HG03442 (cell line): Measurements from ENCODE around the gene CACNG3.
"Not testable (repeated sequence)": the region's sequence is repeated elsewhere in the genome, so short reads cannot be mapped to it uniquely, and the experiment has no call there.

ENCODE experiments used
- ATAC-seq: cut with Tn5 transposase; IDR thresholded peaks from one replicate; pipeline ENCODE4 v1.9.1; 2021; ENCODE audit warnings: mild to moderate bottlenecking, moderate library complexity; ENCODE audit not compliant: unreplicated experiment

The CACNG3 gene

DNA sequence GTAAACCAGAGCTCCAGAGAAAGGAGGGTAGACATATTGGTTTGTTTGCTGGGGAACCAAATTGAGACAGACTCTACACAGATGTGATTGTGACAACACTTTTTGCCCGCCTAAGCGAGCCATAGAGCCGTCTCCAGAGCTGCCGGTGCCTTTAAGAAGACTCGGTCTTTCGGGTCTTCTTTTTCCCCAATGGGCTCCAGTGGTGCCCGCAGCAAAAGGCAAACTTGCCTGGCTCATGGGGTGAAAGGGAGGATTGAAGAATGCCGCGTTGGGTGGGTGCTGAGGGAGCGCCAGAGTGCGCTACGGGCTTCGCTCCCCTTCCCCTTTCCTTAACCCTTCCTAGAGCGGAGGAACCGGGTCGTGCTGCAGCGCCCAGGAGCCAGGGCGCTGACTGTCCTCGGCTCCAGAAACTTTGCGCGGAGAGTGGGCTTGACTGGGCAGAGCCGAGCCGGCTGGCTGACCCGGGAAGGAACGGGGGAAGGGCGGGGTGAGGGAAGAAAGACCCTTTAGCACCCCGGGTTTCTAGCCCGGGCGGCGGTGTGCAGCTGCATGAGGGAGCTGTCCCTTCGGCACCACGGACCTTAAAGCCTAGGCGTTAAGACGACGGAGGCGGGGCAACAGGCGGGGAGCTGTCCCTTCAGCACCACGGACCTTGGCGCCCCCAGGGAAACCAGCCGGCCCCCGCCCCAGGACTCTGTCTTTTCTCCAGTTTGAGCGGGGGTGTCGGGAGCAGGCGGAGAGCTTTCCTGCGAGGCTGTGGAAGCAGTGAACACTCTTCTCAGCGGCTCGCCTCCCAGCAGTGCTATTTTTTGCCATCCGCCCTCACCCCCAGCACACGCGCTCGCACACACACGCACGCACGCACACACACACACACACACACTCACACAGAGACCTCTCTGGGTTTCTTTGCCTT, at the start of gene CACNG3:
CACNG3 (plus strand) TSS at position 880 of the 916 bp plus-strand sequence. CDS start 420 bp downstream, outside the sequence.
- no peak for ATAC-seq

DNA sequence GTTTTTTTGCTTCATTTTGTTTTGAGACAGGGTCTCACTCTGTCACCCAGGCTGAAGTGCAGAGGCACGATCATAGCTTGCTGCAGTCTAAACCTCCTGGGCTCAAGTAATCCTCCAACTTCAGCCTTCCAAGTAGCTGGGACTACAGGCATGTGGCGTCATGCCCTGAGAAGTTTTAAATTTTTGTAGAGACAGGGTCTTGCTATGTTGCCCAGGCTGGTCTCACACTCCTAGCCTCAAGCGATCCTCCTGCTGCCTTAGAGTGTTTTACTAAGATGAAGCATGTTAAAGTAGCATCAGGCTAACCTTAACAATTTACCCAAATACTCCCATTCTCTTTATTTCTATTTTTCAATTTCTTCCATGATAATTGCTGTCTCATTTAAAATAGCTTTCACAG, 49.2 kb upstream of the CACNG3 start:
- ATAC-seq = no peak

DNA sequence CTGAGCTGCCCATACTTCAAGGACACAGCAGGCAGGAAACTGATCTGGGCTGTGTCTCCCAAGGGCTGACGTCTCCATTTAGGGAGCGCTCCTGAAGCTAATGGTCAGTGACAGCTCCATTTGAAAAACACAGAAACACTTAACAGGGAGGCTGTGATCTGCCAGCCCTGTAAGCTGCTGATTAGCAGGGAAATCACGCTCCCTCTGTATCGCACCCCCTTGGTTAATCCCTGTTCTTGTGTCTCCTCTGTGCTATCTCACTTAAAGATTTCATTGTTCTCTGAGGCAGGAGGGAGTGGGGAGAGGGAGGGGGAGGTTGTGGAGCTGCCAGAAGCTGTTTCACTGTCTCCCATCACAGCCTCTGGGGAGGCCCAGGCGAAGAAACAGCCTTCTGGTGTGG, 47.4 kb upstream of the CACNG3 start:
- ATAC-seq = no peak

DNA sequence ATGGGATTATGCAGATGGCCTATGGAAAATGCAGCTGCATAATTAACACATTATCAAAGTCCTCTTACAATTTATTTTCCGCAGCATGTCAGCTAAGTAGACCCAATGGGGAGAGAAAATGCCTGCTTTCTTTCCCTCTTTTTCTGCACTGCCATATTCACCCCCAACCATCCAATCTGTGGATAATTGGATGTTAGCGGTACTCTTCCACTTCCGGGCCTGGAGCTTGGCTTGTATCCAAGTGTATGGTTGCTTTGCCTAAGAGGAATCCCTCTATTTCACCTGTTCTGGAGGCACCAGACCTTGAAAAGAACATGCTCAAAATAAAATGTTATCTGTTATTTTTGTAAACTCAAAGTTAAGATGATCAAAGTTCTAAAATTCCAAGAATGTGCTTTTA, 41.1 kb upstream of the CACNG3 start:
- no peak for ATAC-seq

DNA sequence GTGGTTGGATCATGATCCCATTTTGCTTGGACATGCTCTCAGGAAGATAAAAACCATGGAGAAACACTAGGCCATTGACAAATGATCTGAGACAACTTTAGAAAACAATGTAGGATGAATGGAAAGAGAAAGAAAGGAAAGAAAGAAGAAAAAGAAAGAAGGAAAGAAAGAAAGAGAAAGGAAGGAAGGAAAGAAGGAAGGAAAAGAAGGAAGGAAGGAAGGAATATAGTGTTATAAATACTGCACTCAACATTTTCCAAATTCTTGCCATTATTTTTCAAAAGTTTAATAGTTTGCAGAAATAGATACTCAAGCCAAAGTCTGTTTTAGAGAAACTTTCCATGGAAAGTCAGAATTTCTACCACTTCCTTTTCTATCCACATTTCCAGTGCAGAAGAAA, 39.2 kb upstream of the CACNG3 start:
- no peak for ATAC-seq

DNA sequence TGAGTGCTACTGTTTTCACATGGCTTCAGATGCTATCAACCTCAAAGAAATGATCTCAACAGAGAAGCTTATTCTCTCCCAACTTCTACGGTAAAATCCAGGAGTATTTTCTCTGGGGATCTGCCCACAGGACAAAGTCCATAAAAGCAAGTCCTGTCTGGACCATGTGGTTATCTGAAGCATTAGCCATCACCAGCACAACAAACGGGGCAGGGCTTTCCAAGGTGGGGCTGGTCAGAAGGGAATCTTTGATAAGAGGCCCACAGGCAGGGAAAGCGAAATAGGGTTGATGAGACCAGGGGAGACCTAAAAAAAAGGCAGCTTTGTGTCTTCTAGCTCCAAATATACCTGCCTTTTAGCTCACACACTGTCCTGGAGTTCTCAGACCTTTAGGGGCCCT, 38.7 kb upstream of the CACNG3 start:
- no peak for ATAC-seq

DNA sequence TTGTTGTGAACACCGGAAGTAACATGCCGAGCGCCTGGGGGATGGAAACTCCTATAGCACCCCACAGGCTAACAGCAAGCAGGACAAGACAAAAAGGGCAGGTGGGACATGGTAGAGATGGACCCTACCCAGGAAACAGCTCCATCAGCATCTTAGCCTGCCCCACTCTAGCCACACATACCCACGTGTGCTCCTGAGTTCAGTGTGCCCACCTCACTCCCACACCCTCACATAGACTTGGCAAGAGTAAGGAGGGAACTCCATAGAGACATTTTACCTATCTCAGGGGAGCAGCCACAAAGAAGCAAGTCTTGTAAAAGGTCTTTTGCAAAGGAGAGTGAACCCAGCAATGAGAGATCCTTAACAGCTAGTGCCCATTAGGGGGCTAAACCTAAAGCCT, 37.8 kb upstream of the CACNG3 start:
- ATAC-seq = no peak

DNA sequence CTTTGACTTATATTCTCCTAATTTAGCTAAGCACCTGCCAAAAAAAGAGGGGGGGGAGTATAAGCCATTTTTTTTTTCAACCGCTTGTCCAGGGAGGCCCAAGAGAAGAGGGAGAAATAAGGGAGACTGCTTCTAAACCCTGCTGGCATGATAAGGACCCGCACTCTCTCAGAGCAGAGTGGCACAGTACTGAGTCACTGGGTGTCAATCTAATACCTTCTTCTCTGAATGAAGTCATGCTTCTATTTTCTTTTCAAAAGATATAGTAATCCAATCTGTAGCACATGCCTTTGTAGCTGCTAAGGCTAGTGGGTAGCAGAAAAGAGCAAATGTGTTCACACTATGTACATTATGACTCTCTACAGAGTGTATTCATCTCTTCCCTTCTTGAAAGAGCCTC, 34.9 kb upstream of the CACNG3 start:
- no peak for ATAC-seq

DNA sequence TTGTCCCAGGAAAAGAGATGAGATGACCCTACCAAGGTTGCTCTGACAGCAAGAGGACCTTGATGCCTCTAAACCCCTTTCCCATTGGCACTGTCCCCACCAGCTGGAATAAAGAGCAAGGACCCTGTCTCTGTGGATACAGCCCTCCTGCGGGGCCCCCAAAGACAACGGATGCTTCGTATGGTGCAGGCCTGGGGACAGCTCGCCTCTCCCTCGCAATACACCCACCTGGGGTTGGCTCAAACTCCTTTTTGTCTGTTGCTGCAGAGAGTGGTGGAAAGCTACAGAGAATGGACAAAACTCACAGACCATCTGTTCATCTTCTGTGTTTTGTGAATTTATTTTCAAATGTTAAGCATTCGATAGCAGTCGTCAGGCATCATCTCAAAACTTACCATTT, 27.6 kb upstream of the CACNG3 start:
- no peak for ATAC-seq

DNA sequence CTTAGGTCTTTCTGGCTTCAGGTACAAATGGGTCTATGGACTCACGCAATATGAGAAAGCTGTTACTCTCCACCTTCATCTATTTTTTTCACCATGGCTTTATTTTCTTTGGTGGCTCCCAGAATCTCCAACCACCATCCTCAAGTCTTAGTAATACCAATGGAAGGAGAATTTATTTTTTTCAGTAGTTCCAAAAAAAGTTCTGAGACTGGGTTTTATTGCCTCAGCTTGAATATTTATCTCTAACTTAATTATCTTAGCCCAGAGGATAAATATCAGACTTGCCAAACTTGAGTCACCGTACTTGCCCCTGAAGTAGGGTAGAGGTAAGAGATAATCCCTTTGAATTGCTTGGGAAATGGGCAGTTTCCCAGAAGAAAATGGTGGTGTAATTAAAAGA, 23.2 kb upstream of the CACNG3 start:
- ATAC-seq = no peak

DNA sequence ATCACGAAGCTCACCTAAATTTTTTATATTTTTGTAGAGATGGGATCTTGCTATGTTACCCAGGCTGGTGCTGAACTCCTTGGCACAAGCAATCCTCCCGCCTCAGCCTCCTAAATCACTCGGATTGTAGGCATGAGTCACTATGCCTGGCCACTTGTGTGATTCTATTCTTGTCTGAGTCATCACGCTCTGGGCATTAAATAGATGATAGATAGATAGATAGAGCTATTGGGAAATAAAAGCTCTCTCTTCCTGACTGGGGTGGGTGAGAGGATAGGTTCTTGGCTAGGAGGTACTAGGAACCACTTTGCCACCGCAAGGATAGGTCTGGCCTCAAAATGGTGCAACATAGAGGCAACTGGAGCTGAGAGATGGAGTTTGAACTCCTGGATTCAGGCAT, 21.4 kb upstream of the CACNG3 start:
- no peak for ATAC-seq

DNA sequence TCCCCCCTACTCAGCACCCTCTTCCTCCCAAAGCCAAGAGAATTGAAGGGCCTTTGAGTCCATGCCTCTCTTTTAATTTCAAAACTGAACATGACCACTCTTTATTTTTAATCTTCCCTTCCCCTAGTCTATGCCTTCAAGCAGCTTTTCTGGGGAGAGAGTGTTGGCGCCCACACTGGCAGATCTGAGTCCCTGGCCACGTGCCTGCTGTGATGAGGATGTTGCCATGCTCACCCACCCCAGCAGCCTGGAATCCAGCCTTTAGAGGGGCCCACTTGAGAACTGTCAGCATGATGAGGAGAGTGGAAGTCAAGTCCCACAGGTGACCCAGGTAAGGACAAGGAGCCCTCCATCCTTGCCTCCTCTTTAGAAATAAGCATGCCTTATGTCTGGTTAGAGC, 20.3 kb upstream of the CACNG3 start:
- ATAC-seq = no peak

DNA sequence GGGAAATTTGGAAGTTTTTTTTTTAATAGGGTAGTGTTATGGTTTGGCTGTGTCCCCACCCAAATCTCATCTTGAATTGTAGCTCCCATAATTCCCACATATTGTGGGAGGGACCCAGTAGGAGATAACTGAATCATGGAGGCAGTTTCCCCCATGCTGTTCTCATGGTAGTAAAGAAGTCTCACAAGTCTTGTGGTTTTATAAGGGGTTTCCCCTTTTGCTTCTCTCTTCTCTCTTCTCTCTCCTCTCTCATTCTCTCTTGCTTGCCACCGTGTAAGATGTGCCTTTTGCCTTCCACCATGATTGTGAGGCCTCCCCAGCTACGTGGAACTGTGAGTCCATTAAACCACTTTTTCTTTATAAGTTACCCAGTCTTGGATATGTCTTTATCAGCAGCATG, 17.3 kb upstream of the CACNG3 start:
- not testable (repeated sequence) for ATAC-seq

DNA sequence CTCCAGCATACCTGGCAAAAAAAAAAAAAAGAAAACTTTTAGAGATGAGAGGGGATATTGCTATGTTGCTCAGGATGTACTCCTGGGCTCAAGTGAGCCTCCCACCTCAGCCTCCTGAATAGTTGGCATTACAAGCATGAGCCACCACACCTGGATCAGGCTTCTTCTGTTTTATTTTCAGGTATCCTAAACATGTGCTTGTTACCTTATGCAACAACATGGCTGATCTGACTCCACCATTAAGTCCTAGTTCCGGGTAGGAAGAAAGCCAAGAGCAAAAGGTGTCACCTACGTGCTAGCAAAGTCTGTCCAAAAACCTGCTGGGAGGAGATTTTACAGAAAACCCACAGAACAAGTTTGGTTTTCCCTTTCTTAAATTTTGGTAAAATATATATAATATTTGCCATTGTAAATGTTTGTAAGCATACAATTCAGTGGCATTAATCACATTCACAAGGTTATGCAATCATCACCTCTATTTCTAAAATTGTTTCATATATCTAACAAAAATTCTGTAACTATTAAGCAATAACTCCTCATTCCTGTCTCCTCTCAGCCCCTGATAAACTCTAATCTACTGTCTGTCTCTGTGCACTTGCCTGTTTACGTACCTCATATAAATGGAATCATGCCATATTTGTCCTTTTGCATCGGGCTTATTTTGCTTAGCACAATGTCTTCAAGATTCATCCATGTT, 9.1 kb upstream of the CACNG3 start:
- ATAC-seq = no peak

DNA sequence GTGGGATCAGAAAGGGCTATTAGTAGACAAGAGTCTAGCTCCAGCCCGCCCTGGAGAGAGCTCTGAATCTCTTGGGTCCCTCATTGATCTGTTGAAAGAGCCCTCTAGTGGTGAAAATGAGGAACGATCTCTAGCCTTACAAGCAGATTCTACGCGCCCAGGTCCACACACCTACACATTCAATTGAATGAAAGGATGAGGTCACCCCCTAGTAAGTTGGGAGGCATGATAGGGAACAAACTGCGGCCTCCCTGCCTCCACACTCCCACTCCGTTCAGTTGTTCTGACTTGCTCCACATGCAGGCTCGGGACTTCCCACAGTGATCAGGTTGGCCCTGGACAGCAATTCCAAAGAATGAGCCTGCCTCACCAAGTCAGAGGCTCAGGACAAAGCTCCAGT, 2.9 kb upstream of the CACNG3 start:
- ATAC-seq = no peak

DNA sequence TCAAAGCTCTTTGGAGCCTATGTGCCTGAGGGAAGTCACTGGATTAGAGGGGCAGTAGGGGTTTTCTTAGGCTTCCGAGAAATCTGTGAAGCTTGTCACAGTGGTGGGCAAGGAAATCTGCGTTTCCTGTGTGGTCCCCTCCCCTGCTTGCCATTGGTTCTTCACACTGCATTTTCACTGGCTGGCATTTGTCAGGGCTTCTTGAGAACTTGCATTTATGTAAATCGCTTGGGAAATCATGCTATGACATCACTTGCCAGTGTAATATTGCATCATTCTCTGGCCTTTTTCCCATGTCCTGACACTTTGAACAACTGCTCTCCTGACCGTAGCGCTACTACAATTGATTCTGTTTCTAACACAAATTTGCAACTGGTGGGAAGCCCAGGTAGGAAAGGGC, 1.8 kb downstream of the CACNG3 start:
- ATAC-seq = no peak

DNA sequence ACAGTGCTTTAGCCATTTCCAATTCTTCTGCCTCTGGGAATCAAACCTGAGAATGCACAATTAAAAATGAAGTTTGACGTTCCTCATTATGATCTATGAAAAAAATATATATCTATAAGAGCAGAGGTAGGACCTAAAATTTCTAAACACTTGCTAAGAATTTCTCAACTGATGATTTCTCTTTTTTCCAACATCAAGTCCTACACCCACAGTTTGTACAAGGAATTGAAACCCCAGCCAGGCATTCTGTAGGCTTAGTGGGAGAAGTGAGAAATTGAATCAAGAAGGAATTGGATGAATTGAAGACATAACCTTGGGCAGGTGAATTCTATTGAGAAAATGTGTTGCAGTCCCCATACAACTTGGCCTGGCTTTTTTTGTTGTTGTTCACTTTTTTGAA, 2.7 kb downstream of the CACNG3 start:
- ATAC-seq = no peak

DNA sequence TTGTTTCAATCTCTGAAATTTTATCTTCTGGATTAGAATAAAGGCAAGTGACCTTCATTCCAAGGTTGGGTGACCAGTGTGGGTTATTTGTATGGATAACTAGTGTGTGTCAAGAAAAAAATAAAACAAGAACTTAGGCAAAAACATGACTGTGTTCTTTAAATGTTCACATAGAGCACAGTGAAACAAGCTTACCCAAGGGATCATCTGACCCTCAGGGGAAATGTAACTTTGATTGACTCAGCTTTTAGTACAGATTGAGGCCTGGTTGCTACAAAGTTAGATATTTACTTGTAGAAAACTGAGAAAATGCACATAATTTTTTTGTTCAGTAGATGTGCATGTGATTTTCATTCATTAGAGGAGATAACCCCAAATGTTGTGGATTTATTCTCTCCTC, 6.7 kb downstream of the CACNG3 start:
- no peak for ATAC-seq

DNA sequence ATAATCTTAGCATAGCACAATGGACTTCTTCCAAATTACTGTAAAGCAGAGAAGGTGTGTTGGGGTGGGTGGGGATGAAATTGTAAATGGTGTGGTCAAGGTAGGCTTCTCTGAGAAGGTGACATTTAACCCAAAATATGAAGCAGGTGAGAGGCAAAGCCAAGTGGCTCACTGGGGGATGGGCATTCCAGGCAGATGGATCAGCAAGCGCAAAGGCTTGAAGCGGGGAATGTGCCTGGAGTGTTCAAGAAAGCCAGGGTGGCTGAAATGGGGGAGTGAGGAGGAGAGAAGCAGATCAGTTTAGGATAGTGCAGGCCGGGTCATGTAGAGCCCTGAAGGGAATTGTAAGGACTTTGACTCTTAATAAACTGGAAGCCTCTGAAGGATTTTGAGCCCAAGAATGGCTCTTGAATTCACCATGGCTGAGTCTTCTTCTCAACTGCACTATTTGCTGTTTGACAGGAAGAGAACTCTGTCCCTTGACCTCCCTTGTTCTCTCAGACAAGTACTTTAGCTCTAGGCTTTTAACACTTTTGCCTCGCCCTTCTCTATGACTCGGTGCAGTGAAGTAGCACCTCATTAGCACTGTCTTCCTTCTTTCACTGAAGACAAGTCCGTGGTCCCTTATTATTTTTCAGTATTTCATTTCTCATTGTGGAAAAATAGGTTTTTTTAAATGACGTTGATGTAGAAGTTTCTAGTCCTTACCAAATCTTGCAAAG, 14.7 kb downstream of the CACNG3 start:
- ATAC-seq = no peak

DNA sequence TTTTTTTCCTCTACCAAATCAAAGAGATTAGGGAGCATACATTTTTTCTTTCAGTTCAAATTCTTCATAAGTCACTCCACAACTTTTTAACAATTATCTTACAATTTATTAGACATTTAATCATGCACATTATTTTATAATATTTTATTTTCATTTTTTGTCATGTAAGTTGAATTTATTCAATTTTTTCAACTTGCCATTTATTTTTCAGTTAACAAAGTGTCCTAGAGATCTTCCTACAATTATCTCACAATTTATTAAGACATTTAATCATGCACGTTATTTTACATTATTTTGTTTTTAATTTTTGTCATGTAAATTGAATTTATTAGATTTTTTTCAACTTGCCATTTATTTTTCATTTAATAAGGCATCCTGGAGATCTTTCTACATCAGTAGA, 16.2 kb downstream of the CACNG3 start:
- ATAC-seq = no peak

DNA sequence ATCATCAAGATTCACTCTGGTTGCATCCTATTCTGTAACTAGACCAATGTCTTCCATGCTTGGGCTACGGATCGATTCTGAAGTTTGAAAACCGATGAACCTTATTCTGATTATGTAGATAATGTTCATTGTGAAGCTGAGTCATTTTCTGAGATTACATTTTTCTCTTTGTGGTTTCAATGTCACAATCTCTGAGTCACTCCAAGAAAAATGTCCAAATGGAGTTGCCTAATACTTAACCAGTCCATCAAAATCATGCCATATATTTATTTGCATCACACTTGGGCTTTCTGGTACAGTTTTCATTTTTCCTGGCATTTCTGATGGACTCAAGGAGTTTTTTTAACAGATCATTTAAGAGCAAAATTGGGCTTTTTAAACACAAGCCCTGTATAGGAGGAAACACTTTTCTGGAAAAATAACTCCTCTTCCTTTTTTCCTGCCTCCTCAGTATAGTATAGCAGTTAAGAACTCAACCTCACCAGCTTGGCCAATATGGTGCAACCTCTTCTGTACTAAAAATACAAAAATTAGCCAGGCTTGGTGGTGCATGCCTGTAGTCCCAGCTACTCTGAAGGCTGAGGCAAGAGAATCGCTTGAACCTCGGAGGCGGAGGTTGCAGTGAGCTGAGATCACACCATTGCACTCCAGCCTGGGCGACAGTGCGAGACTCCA, 17.5 kb downstream of the CACNG3 start:
- no peak for ATAC-seq
